ENCODE results near the gene C11orf91.
"Not testable (repeated sequence)": the region's sequence is repeated elsewhere in the genome, so short reads cannot be mapped to it uniquely, and the experiment has no call there.

The C11orf91 gene, protein sequence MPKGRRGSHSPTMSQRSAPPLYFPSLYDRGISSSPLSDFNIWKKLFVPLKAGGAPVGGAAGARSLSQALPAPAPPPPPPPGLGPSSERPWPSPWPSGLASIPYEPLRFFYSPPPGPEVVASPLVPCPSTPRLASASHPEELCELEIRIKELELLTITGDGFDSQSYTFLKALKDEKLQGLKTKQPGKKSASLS

GRCh38 chr11:33700502-33701271 is at the start of gene C11orf91:
C11orf91 (minus strand) TSS chr11:33700826; CDS start chr11:33700740, 86 bp downstream.
- DNase-seq = peak; percentile 94

DNA sequence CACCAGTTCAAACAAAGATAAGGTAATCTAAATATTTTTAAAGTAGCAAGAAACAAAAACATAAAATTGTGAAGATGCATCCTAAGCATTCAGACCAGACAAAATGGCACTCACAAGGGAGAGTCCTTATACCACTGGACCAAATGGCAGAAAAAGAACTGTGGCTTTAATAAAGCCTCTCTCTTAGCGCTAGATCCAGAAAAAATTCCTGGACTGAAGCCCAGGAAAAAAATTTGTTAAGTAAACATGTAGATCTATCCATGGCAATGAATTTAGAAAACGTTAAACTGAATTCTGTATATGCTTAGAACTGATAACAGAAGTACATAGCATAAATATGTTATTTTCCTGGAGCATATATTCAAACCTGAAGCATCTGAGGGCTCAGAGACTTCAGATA is 47.4 kb upstream of the C11orf91 start:
- DNase-seq = no peak

DNA sequence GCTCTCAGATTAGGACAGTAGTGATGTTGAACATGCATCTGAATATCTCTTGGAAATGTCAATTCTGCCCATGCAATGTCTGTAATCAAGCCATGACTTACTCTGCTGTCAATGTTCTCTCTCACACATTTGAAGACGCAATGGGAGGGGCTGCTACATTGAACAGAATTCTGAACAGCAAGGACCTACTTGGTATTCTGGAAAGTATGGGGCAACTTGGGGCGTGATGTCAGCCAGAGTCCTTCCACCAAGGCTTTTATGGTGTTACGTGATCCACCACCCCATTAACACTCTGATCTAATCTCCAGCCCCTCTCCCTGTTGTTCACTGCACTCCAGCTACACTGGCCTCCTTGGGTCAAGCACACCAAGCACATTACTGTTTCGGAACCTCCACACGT is 42.7 kb upstream of the C11orf91 start:
- DNase-seq = no peak

- DNase-seq = no peak
Observed at GRCh38 chr11:33742249-33742851, 41.7 kb upstream of the C11orf91 start.

- DNase-seq = no peak
Observed at GRCh38 chr11:33741806-33742205, 41.2 kb upstream of the C11orf91 start.

GRCh38 chr11:33737362-33737821 is 36.8 kb upstream of the C11orf91 start:
- DNase-seq = no peak

DNA sequence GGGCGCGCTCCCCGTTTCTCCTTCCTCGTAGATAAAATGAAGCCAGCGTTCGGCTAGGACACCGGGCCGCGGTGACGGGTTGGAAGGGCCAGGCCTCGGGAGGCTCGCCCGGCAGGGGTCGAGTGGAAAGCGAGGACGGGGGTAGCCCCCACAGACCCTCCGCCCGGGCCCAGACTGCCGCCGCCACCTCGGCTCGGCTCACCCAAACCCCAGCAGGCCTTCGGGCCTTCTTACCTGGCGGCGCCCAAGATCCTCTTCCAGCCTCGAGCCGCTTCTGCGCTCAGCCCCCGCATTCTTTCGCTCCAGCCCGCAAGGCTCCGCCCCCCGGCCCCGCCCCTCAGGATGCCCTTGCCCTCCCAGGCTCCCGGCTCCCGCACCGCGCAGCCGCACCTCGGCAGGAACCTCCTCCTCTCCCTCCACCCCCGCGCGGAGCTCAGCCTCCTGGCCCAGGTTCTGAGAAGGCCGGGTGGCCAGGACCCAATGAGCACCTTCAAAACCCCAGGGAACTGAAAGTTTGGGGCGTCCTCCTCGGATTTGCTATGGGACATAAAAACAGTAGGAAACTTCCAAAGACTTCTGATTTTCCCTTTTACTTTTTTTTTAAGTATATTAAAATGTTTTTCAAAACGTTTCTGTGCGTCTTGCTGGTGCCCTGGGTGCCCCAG is 35.7 kb upstream of the C11orf91 start, which contains the start of gene CD59:
CD59 (minus strand) TSS at position 276 of the 665 bp plus-strand sequence. CDS start 13,978 bp downstream, outside the sequence.
- peak; percentile 89 for DNase-seq

DNA sequence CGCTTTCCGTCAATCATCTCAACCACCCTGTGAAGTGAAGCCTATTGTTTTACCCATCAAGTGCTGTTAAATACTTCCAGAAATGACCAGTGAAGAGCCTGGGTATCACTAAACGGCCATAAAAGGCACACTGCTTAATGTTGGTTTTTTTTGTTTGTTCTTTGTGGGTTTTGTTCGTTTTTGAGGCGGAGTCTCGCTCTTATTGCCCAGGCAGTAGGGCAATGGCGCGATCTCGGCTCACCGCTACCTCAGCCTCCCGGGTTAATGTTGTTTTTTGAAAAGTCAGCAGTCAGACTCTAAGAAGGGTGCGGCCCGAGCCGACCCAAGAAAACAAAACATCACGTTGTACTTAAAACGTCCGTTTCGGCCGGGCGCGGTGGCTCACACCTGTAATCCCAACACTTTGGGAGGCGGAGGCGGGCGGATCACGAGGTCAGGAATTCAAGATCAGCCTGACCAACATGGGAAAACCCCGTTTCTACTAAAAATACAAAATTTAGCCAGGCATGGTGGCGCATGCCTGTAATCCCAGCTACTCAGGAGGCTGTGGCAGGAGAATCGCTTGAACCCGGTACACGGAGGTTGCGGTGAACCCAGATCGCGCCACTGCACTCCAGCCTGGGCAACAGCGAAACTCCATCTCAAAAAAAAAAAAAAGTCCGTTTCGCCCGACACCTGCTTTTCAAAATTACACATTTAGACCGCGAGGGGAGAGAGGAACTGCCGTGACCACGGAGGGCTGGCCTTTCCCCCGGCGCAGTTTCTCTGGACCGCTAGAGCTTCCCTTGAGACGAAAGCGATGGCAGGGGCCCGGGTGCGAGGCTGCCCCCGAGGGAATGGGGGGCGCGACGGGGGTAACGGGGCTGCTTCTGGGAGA is 34.9 kb upstream of the C11orf91 start:
- peak; percentile 69 for DNase-seq

GRCh38 chr11:33734441-33735270 is 34.0 kb upstream of the C11orf91 start:
- DNase-seq = no peak

DNA sequence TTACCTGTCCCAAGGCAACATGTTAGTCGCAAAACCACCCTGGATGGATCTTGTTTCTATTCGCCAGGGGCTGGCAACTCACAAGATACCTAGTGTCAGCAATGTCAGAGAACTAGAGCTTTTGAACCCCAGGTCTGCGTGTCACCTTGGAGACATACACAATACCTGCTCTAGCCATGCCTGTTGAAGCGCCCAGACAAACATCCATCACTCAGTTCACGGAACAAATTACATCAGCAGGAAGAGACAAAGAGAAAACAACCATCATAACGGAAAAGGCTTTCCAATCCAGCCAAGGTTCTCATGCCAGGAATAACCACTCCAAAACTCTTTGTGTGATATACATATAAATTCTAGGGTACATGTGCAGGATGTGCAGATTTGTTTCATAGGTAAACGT is 33.4 kb upstream of the C11orf91 start:
- no peak for DNase-seq

DNA sequence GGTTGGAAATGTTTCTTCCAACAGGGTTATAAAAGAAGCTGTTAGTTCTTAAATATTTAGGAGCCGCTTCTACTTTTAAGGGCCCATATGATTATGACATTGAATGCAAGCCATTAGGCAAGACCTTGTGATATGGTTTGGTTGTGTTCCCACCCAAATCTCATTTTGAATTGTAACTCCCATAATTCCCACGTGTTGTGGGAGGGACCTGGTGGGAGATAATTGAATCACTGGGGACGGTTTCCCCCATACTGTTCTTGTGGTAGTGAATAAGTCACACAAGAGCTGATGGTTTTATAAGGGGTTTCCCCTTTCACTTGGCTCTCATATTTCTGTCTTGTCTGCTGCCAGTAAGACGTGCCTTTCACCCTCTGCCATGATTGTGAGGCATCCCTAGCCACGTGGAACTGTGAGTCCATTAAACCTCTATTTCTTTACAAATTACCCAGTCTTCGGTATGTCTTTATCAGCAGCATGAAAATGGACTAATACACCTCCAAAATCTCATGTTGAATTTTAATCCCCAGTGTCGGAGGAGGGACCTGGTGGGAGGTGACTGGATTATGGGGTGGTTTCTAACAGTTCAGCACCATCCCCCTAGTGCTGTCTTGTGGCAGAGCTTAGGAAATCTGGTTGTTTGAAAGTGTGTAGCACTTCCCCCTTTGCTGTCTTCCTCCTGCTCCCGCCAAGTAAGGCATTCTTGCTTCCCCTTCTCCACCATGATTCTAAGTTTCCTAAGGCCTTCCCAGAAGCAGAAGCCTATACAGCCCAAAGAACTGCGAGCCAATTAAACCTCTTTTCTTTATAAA is 31.3 kb upstream of the C11orf91 start:
- DNase-seq = peak; percentile 73

GRCh38 chr11:33730716-33731115 is 30.1 kb upstream of the C11orf91 start:
- no peak for DNase-seq

DNA sequence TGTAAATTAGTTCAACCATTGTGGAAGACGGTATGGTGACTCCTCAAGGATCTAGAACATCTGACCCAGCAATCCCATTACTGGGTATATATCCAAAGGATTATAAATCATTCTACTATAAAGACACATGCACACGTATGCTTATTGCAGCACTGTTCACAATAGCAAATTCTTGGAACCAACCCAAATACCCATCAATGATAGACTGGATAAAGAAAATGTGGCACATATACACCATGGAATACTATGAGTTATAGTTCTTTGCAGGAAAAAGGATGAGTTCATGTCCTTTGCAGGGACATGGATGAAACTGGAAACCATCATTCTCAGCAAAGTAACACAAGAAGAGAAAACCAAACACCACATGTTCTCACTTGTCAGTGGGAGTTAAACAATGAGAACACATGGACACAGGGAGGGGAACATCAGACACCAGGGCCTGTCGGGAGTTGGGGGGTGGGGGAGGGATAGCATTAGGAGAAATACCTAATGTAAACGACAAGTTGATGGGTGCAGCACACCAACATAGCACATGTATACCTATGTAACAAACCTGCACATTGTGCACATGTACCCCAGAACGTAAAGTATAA is 28.5 kb upstream of the C11orf91 start:
- not testable (repeated sequence) for DNase-seq

DNA sequence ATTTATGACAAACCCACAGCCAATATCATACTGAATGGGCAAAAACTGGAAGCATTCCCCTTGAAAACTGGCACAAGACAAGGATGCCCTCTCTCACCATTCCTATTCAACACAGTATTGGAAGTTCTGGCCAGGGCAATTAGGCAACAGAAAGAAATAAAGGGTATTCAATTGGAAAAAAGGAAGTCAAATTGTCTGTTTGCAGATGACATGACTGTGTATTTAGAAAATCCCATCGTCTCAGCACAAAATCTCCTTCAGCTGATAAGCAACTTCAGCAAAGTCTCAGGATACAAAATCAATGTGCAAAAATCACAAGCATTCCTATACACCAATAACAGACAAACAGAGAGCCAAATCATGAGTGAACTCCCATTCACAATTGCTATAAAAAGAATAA is 26.9 kb upstream of the C11orf91 start:
- DNase-seq = not testable (repeated sequence)

- DNase-seq = no peak
Observed at GRCh38 chr11:33725496-33725895, 24.9 kb upstream of the C11orf91 start.

DNA sequence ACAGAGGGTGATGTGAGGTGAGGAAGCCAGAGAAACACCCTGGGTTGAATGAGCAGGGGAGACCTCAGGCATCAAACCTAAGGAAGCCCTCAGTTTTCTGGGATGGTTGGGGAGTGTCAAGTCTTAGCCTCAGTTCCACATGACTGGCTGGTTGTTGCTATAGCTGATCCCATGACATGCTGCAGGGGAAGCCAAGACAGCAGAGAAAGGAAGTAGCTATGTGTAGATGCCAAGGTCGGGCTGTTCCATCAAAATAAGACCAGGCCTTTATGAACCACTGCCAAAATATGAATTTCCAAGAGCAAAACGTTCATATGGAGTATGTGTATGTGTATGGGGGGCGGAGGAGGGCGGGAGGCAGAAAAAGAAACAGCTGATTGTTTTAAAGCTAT is 24.0 kb upstream of the C11orf91 start:
- no peak for DNase-seq

DNA sequence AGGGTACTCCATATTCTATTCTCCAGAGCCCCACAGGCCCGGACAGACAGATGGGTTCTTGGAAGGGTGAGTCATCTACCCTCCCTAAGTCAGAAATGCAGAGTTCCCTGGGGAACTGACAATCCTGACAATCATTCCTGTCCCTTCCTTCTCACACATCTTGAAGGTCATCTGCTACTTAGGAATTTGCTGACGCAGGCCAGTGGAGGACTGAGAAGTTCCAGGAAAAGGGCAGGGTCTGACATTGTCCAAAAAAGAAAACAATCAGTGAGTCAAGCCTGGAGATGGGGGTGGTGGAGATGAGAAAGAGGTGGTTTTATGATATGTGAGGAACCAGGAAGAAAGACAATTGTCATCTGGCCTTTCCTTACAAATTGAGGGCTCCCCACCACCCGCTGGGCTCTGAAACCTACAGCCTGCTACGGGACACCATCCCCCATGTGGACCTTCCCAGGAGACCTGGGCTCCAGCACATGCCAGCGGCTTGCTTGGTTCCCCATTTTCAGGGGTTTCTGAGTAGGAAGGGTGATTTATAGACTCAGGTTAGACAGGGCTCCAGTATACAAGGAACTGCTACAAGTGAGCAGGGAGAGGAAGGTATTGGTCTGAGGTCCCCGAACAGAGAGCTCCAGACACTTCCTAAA is 22.7 kb upstream of the C11orf91 start:
- peak; percentile 34 for DNase-seq

DNA sequence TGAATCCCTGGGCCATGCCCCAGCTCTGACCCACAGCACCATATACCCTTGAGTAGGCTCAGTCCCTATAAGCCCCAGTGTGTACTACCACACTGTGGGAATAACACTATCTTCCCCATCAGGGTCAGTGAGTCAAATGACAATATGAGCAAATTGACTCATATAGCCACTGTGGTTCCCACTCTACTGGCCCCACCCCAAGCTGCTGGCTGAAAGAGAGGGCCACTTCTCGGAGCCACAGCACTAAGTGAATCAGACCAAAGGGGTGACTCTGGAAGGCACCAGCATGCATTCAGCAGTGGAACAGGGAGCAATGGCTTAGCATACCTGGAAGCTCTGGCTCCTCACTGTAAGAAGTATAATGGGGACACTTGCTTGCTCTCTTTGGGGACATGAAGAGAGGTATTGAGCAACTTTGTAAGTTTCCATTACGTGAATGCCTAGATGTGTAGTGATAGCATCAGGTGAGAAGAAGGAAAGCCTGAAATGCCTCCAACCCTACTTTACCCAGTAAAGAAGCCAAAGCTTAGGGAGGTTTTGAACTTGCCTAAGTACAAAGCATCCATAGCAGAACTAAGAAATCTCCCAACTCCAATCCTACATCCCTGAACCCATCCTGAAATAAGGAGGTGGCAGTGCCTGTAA is 22.1 kb upstream of the C11orf91 start:
- DNase-seq = peak; percentile 86

DNA sequence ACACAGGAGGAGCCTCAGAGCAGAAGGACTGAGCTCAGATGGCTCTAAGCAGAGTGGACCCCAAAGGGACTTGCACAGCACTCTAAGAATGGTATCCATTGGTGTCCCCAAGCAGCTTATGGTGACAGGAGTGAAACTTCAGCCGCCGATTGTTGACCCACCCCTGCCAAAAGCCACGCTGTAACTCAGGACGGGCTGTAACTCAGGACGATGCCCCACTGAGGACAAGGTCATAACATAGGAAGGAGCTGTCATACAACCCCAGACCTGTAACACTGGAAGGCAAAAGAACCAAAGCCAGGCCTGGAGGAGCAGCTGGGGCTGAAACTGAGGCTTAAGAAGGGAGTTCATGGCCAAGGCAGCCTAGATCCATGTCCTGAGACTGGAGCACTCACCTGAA is 21.4 kb upstream of the C11orf91 start:
- DNase-seq = no peak
